IMR-90 (cell line): ENCODE data around the gene DDX39A. TPM values are rescaled to one million over a fixed set of nuclear protein-coding genes. Genes with fewer than 3 reads are reported as not detected.

Experiments
- ATAC-seq: fragments of 200-7000 bp; cut with Tn5 transposase; 2 replicates; pipeline ENCODE4 v1.9.1; 2020; ENCODE audit warnings: low read depth, mild to moderate bottlenecking, moderate library complexity
- BruUV-seq: library from RNA; stranded (reverse); fragments of 400-500 nt; replicated peaks from 2 replicates; lab custom pipeline; 2021; lab: Mats Ljungman, UMichigan
- CTCF ChIA-PET: fragments of 300-600 bp; formaldehyde crosslinking; extraction: SDS; loops from one replicate; lab custom pipeline; 2021; ENCODE audit warnings: antibody characterized with exemption; lab: Yijun Ruan, JAX
- POLR2A ChIA-PET: fragments of 300-600 bp; sonication (Branson Sonifier 250); formaldehyde crosslinking; loops from one replicate; lab custom pipeline; 2022; ENCODE audit warnings: antibody characterized with exemption; ENCODE audit not compliant: unreplicated experiment; lab: Charles Lee
- DNase-seq: peaks from one replicate; pipeline ENCODE4 v3.0.0; 2013
- H2AFZ ChIP-seq: replicated peaks from 2 replicates; pipeline ENCODE3; 2013; ENCODE audit warnings: low read length, mild to moderate bottlenecking; ENCODE audit not compliant: poor library complexity
- H2AK5ac ChIP-seq: 2 replicates; pipeline ENCODE4 v1.6.1; 2013; ENCODE audit warnings: low read depth, low read length, inconsistent platforms
- H2AK9ac ChIP-seq: replicated peaks from 2 replicates; pipeline ENCODE3; 2013; ENCODE audit warnings: mild to moderate bottlenecking, low read depth, low read length, moderate library complexity; ENCODE audit not compliant: poor library complexity
- H2BK120ac ChIP-seq: 2 replicates; pipeline ENCODE4 v1.6.1; 2013; ENCODE audit warnings: low read depth, low read length, inconsistent platforms
- H2BK15ac ChIP-seq: 3 replicates; pipeline ENCODE4 v1.6.1; 2013; ENCODE audit warnings: low read depth, low read length, inconsistent platforms
- H2BK20ac ChIP-seq: 2 replicates; pipeline ENCODE4 v1.6.1; 2013; ENCODE audit warnings: low read depth, mild to moderate bottlenecking, inconsistent platforms, low read length, moderate library complexity
- H2BK5ac ChIP-seq: 2 replicates; pipeline ENCODE4 v1.6.1; 2013; ENCODE audit warnings: mild to moderate bottlenecking, low read depth, low read length, inconsistent platforms; ENCODE audit not compliant: poor library complexity, severe bottlenecking
- H3K14ac ChIP-seq: replicated peaks from 2 replicates; pipeline ENCODE4 v1.6.1; 2013; ENCODE audit warnings: low read depth, low read length, inconsistent platforms
- H3K18ac ChIP-seq: 2 replicates; pipeline ENCODE4 v1.6.1; 2013; ENCODE audit warnings: low read depth, low read length, control low read depth
- H3K23ac ChIP-seq: 2 replicates; pipeline ENCODE4 v1.6.1; 2013; ENCODE audit warnings: low read depth, low read length, inconsistent platforms
- H3K27ac ChIP-seq: 2 replicates; pipeline ENCODE4 v1.5.1; 2013; ENCODE audit warnings: mild to moderate bottlenecking, control low read depth, low read length; ENCODE audit not compliant: insufficient read depth
- H3K27me3 ChIP-seq: 2 replicates; pipeline ENCODE4 v1.6.1; 2013; ENCODE audit warnings: low read length; ENCODE audit not compliant: control insufficient read depth, insufficient read depth
- H3K36me3 ChIP-seq: 2 replicates; pipeline ENCODE4 v1.6.1; 2013; ENCODE audit warnings: low read length, mixed read lengths; ENCODE audit not compliant: control insufficient read depth, insufficient read depth
- H3K4ac ChIP-seq: 2 replicates; pipeline ENCODE4 v1.6.1; 2013; ENCODE audit warnings: low read depth, low read length, inconsistent platforms
- H3K4me1 ChIP-seq: 2 replicates; pipeline ENCODE4 v1.6.1; 2013; ENCODE audit warnings: low read length, mixed read lengths; ENCODE audit not compliant: control insufficient read depth, insufficient read depth
- H3K4me2 ChIP-seq: 2 replicates; pipeline ENCODE4 v1.6.1; 2013; ENCODE audit warnings: low read depth, mild to moderate bottlenecking, control low read depth, low read length, moderate library complexity
- H3K4me3 ChIP-seq: 2 replicates; pipeline ENCODE4 v1.5.1; 2013; ENCODE audit warnings: low read depth, mild to moderate bottlenecking, control low read depth, low read length, moderate library complexity; ENCODE audit not compliant: insufficient read depth
- H3K56ac ChIP-seq: 2 replicates; pipeline ENCODE4 v1.6.1; 2013; ENCODE audit warnings: low read length, inconsistent platforms; ENCODE audit not compliant: insufficient read depth; ENCODE audit errors: extremely low read depth
- H3K79me1 ChIP-seq, 2 experiments: 2 replicates each; pipeline ENCODE4 v1.6.1; 2013; ENCODE audit warnings: low read length in 2 of 2, inconsistent platforms in 1 of 2, low read depth in 1 of 2
- H3K9ac ChIP-seq: 2 replicates; pipeline ENCODE4 v1.6.1; 2013; ENCODE audit warnings: low read depth, low read length, control low read depth
- H3K9me1 ChIP-seq: 2 replicates; pipeline ENCODE4 v1.6.1; 2013; ENCODE audit warnings: low read length, inconsistent platforms; ENCODE audit not compliant: insufficient read depth
- H3K9me3 ChIP-seq: 2 replicates; pipeline ENCODE4 v1.6.1; 2013; ENCODE audit warnings: low read length; ENCODE audit not compliant: control insufficient read depth, insufficient read depth
- H4K20me1 ChIP-seq: 2 replicates; pipeline ENCODE4 v1.6.1; 2013; ENCODE audit warnings: low read length, inconsistent platforms; ENCODE audit not compliant: insufficient read depth
- H4K5ac ChIP-seq: 2 replicates; pipeline ENCODE4 v1.6.1; 2013; ENCODE audit warnings: mild to moderate bottlenecking, low read depth, low read length, control low read depth
- H4K8ac ChIP-seq, 2 experiments: 2 replicates each; pipeline ENCODE4 v1.6.1; 2013; ENCODE audit warnings: low read depth in 2 of 2, low read length in 2 of 2, control low read depth in 1 of 2, inconsistent platforms in 1 of 2
- H4K91ac ChIP-seq: 2 replicates; pipeline ENCODE4 v1.6.1; 2013; ENCODE audit warnings: low read depth, low read length, inconsistent platforms; ENCODE audit not compliant: insufficient read depth
- BHLHE40 ChIP-seq: fragments of 150-350 bp; IDR thresholded peaks from 2 replicates; pipeline ENCODE4 v1.6.1; 2016; ENCODE audit warnings: mild to moderate bottlenecking, low read depth, low read length
- CEBPB ChIP-seq: IDR thresholded peaks from 2 replicates; pipeline ENCODE4 v1.6.1; 2012; ENCODE audit warnings: low read depth, low read length, improper control_type of control experiment
- CHD1 ChIP-seq: IDR thresholded peaks from 2 replicates; pipeline ENCODE4 v1.6.1; 2012; ENCODE audit warnings: low read depth, low read length, improper control_type of control experiment
- FOS ChIP-seq: fragments of 150-350 bp; IDR thresholded peaks from 2 replicates; pipeline ENCODE4 v1.6.1; 2016; ENCODE audit warnings: low read depth, low read length
- MAFK ChIP-seq: IDR thresholded peaks from 2 replicates; pipeline ENCODE4 v1.6.1; 2012; ENCODE audit warnings: low read depth, low read length, improper control_type of control experiment
- MAZ ChIP-seq: IDR thresholded peaks from 2 replicates; pipeline ENCODE4 v1.6.1; 2012; ENCODE audit warnings: low read depth, mild to moderate bottlenecking, low read length, improper control_type of control experiment, moderate library complexity, borderline replicate concordance
- MXI1 ChIP-seq: IDR thresholded peaks from 2 replicates; pipeline ENCODE4 v1.6.1; 2012; ENCODE audit warnings: low read depth, mild to moderate bottlenecking, low read length, moderate library complexity, borderline replicate concordance
- NFE2L2 ChIP-seq: fragments of 150-350 bp; IDR thresholded peaks from 2 replicates; pipeline ENCODE4 v1.6.1; 2016; ENCODE audit warnings: low read depth, mild to moderate bottlenecking, low read length
- POLR2A ChIP-seq: IDR thresholded peaks from 2 replicates; pipeline ENCODE4 v1.6.1; 2012; ENCODE audit warnings: mild to moderate bottlenecking, low read depth, low read length
- RAD21 ChIP-seq: IDR thresholded peaks from 2 replicates; pipeline ENCODE4 v1.6.1; 2012; ENCODE audit warnings: low read length, improper control_type of control experiment
- RCOR1 ChIP-seq: IDR thresholded peaks from 2 replicates; pipeline ENCODE4 v1.6.1; 2012; ENCODE audit warnings: mild to moderate bottlenecking, low read length, improper control_type of control experiment; ENCODE audit not compliant: insufficient replicate concordance
- RFX5 ChIP-seq: IDR thresholded peaks from 2 replicates; pipeline ENCODE4 v1.8.0; 2012; ENCODE audit warnings: low read depth, mild to moderate bottlenecking, low read length, moderate library complexity
- SMC3 ChIP-seq: fragments of 150-350 bp; IDR thresholded peaks from 2 replicates; pipeline ENCODE4 v1.6.1; 2016; ENCODE audit warnings: low read depth, mild to moderate bottlenecking, antibody characterized with exemption, low read length, moderate library complexity
- WGBS, 2 experiments: methylation state at CpG; one replicate each; pipeline versions ENCODE4 v1.1.5 to v1.1.7; 2013; ENCODE audit warnings: missing lambda C conversion rate in 2 of 2; ENCODE audit not compliant: insufficient read length in 1 of 2; ENCODE audit errors: extremely low coverage in 2 of 2; 5-methylcytosine and 5-hydroxymethylcytosine counted together
- dilution Hi-C: fragments of 300-500 bp; cut with HindIII; formaldehyde crosslinking; loops from one replicate; pipeline ENCODE4 v1.14.3; 2018; ENCODE audit warnings: low sequenced_read_pairs; ENCODE audit not compliant: unreplicated experiment
- in situ Hi-C: fragments of 300-500 bp; cut with MboI; formaldehyde crosslinking; loops from 3 replicates; pipeline ENCODE4 v1.14.3; 2019; ENCODE audit warnings: low sequenced_read_pairs, inconsistent platforms, mixed read lengths
- intact Hi-C: fragments of 100-400 bp; cut with micrococcal nuclease; formaldehyde crosslinking; loops from 2 replicates; pipeline ENCODE4 v1.10.0; 2022
- polyA plus RNA-seq, 3 experiments: library from polyadenylated mRNA; depleted of rRNA; stranded (reverse); fragments of >200 nt; gene quantifications; 2 replicates each; pipeline ENCODE4 v1.2.3, GENCODE V29; 2012; ENCODE audit warnings: low replicate concordance in 1 of 3
- total RNA-seq: library from RNA; depleted of rRNA; stranded (reverse); fragments of >200 nt; gene quantifications from 2 replicates; pipeline ENCODE4 v1.2.3, GENCODE V29; 2012
- TF ChIP-seq, protein P1 (sequence below): fragments of 150-350 bp; IDR thresholded peaks from 2 replicates; pipeline ENCODE4 v1.6.1; 2017; ENCODE audit warnings: mild to moderate bottlenecking, antibody characterized with exemption, low read length, low read depth
- TF ChIP-seq, protein P2 (sequence below): conservative IDR thresholded peaks from 2 replicates; pipeline ENCODE4 v1.5.1; 2012; ENCODE audit warnings: mild to moderate bottlenecking, low read depth, low read length, improper control_type of control experiment
- TF ChIP-seq, protein P3 (sequence below): fragments of 150-350 bp; IDR thresholded peaks from 2 replicates; pipeline ENCODE4 v1.6.1; 2016; ENCODE audit warnings: low read depth, mild to moderate bottlenecking, low read length, moderate library complexity, borderline replicate concordance

DDX39A gene
- total and polyA plus RNA-seq, 2 of the 4 experiments (the other 2 are of a cell fraction): 82.5 to 83.0 TPM

DNA sequence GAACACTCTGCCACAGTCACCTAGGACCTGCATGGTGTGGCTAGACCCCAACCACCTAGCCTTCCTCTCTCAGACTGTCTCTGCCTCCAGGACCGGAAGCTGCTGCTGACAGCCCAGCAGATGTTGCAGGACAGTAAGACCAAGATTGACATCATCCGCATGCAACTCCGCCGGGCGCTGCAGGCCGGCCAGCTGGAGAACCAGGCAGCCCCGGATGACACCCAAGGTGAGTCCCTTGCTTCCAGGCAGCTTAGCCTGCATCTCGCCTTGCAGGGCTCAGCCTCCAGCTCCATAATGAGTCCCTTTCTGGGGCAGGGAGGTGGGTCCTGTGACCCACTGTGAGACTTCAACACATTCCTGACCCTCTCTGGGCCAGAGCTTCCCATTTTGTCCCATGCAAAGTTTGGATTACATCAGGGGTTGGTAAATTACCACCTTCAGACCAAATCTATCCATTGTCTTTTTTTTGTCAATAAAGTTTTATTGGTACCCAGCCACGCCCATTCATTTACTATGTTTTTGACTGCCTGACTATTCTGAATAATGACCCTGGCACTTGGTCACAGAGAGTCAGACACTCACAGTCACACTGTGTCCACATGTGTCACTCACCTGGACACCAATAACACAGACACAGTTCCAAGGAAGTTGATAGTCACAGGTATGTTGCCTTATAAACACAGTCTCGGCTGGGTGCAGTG is 27.3 kb upstream of the DDX39A start:
- intact Hi-C loops (no loop called here), in situ Hi-C loops (no loop called here), dilution Hi-C loops (no loop called here)
- Histone ChIP-seq H2AK5ac (no peak overlapping the region), H3K56ac (no peak overlapping the region), H3K9me1 (peaks cover 30% of the 10 kb centered on the region), H3K27me3 (no peaks in the 10 kb centered on the region), H2BK5ac (no peak overlapping the region), H3K9me3 (no peaks in the 10 kb centered on the region), H4K20me1 (peaks cover 17% of the 10 kb centered on the region), H3K4me1 (no peaks in the 10 kb centered on the region), H2BK15ac (no peak overlapping the region), H2AK9ac (no peak overlapping the region), H2BK20ac (no peak overlapping the region), H2BK120ac (no peak overlapping the region), H4K8ac (no peak overlapping the region), H3K4ac (no peak overlapping the region), H3K4me3 (no peak overlapping the region), H4K91ac (no peak overlapping the region), H3K27ac (no peak overlapping the region), H3K23ac (no peak overlapping the region), H3K79me1 (peaks cover 3 to 34% of the 10 kb centered on the region in 2 experiments), H3K4me2 (no peak overlapping the region), H3K36me3 (peaks cover 76% of the 10 kb centered on the region), H3K18ac (no peak overlapping the region), H2AFZ (no peak overlapping the region), H4K5ac (no peak overlapping the region), H3K14ac (no peak overlapping the region), H3K9ac (no peak overlapping the region)
- WGBS, 2 experiments: 83% methylated on average over 3 of the region's 10 CpGs; no CpG with 5 or more reads in 1 of the 2 experiments
- no peak for DNase-seq
- CTCF ChIA-PET: no interaction called here
- no TSS peak for BruUV-seq
- TF ChIP-seq, protein P1, sequence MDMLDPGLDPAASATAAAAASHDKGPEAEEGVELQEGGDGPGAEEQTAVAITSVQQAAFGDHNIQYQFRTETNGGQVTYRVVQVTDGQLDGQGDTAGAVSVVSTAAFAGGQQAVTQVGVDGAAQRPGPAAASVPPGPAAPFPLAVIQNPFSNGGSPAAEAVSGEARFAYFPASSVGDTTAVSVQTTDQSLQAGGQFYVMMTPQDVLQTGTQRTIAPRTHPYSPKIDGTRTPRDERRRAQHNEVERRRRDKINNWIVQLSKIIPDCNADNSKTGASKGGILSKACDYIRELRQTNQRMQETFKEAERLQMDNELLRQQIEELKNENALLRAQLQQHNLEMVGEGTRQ: no peak
- TF ChIP-seq CEBPB: no peak
- no peak for TF ChIP-seq MXI1
- TF ChIP-seq MAFK: no peak
- TF ChIP-seq, protein P2, sequence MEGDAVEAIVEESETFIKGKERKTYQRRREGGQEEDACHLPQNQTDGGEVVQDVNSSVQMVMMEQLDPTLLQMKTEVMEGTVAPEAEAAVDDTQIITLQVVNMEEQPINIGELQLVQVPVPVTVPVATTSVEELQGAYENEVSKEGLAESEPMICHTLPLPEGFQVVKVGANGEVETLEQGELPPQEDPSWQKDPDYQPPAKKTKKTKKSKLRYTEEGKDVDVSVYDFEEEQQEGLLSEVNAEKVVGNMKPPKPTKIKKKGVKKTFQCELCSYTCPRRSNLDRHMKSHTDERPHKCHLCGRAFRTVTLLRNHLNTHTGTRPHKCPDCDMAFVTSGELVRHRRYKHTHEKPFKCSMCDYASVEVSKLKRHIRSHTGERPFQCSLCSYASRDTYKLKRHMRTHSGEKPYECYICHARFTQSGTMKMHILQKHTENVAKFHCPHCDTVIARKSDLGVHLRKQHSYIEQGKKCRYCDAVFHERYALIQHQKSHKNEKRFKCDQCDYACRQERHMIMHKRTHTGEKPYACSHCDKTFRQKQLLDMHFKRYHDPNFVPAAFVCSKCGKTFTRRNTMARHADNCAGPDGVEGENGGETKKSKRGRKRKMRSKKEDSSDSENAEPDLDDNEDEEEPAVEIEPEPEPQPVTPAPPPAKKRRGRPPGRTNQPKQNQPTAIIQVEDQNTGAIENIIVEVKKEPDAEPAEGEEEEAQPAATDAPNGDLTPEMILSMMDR: no peak
- TF ChIP-seq SMC3: no peak
- no peak for TF ChIP-seq MAZ
- TF ChIP-seq RCOR1: no peak
- TF ChIP-seq RAD21: no peak
- no peak for TF ChIP-seq POLR2A
- TF ChIP-seq CHD1: no peak
- TF ChIP-seq, protein P3, sequence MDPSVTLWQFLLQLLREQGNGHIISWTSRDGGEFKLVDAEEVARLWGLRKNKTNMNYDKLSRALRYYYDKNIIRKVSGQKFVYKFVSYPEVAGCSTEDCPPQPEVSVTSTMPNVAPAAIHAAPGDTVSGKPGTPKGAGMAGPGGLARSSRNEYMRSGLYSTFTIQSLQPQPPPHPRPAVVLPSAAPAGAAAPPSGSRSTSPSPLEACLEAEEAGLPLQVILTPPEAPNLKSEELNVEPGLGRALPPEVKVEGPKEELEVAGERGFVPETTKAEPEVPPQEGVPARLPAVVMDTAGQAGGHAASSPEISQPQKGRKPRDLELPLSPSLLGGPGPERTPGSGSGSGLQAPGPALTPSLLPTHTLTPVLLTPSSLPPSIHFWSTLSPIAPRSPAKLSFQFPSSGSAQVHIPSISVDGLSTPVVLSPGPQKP: no peak
- TF ChIP-seq RFX5: no peak
- TF ChIP-seq NFE2L2: no peak
- no peak for TF ChIP-seq BHLHE40
- TF ChIP-seq FOS: no peak
- no peak for ATAC-seq
- POLR2A ChIA-PET: no interaction called here
